Kidney (tissue), 14 donors: ENCODE results near the gene PLB1. TPM values are rescaled to one million over a fixed set of nuclear protein-coding genes. Genes with fewer than 3 reads are reported as not detected.

ENCODE experiments used
- DNase-seq, 5 donors: peaks; one replicate each; pipeline ENCODE4 v3.0.0-alpha.2; 2013 to 2020
- FAIRE-seq: peaks from 2 replicates; lab custom pipeline; 2012; peaks lifted over from hg19 to GRCh38; lab: Jason Lieb, UNC
- H3K27ac ChIP-seq, 2 donors: one replicate each; pipeline ENCODE4 v1.7.0; 2013; ENCODE audit warnings: low read depth in 2 of 2, low read length in 2 of 2, inconsistent platforms in 1 of 2
- H3K27me3 ChIP-seq: one replicate; pipeline ENCODE4 v1.7.1; 2013; ENCODE audit warnings: low read length, inconsistent platforms; ENCODE audit not compliant: control insufficient read depth, insufficient read depth
- H3K36me3 ChIP-seq, 3 donors: one replicate each; pipeline versions ENCODE4 v1.7.0 to v1.7.1; 2013; ENCODE audit warnings: low read length in 3 of 3, control low read depth in 1 of 3, inconsistent platforms in 1 of 3; ENCODE audit not compliant: insufficient read depth in 3 of 3, control insufficient read depth in 2 of 3
- H3K4me1 ChIP-seq, 3 donors: one replicate each; pipeline versions ENCODE4 v1.7.0 to v1.7.1; 2013; ENCODE audit warnings: low read length in 3 of 3, inconsistent platforms in 1 of 3, low read depth in 1 of 3; ENCODE audit not compliant: control insufficient read depth in 2 of 3, insufficient read depth in 2 of 3
- H3K4me3 ChIP-seq, 3 donors: one replicate each; pipeline versions ENCODE4 v1.7.0 to v1.8.1; 2013; ENCODE audit warnings: low read length in 3 of 3, control low read depth in 1 of 3, inconsistent platforms in 1 of 3
- H3K9ac ChIP-seq, 3 donors: one replicate each; pipeline versions ENCODE4 v1.7.0 to v1.7.1; 2013; ENCODE audit warnings: low read length in 3 of 3, control low read depth in 1 of 3, inconsistent platforms in 1 of 3
- H3K9me3 ChIP-seq, 3 donors: one replicate each; pipeline versions ENCODE4 v1.7.0 to v1.7.1; 2013; ENCODE audit warnings: low read length in 3 of 3, control low read depth in 1 of 3, inconsistent platforms in 1 of 3; ENCODE audit not compliant: control insufficient read depth in 2 of 3, insufficient read depth in 1 of 3
- intact Hi-C: fragments of 100-400 bp; cut with DNase I; formaldehyde crosslinking; loops from one replicate; pipeline ENCODE4 v1.11.1; 2022
- polyA plus RNA-seq: library from polyadenylated mRNA; stranded (reverse); fragments of 350-450 nt; fragmentation: Illumina TruSeq; extraction: RNeasy Lipid Tissue Mini Kit (QIAGEN cat#74804); gene quantifications from one replicate; pipeline ENCODE4 v1.2.3, GENCODE V29; 2014; ENCODE audit warnings: low read depth, low replicate concordance; ENCODE audit not compliant: insufficient read depth
- total RNA-seq: library from RNA; stranded (reverse); fragmentation: NEBNext Ultra II Directional; extraction: Animal tissue kit (Norgen Biotek cat#: 25700); gene quantifications from one replicate; pipeline ENCODE4 v1.2.1, GENCODE V29; 2021
- TF ChIP-seq, protein P1 (sequence below): IDR thresholded peaks from 3 replicates; pipeline ENCODE4 v1.5.1; 2012; ENCODE audit warnings: mild to moderate bottlenecking, moderate library complexity, borderline replicate concordance; ENCODE audit not compliant: insufficient read depth; ENCODE audit errors: extremely low read depth
- donor health status: control.
- donor health status: control.
- donor health status: control.
- donor health status: control.
- donor health status: control.
- donor health status: DM: yes; HTN: yes; CAD: no.
- donor health status: Normal renal cell carcinoma (clear cell type).

Gene PLB1
- total and polyA plus RNA-seq, 2 donors from 2014 or later, result 0.95 to 6.8 TPM

DNA sequence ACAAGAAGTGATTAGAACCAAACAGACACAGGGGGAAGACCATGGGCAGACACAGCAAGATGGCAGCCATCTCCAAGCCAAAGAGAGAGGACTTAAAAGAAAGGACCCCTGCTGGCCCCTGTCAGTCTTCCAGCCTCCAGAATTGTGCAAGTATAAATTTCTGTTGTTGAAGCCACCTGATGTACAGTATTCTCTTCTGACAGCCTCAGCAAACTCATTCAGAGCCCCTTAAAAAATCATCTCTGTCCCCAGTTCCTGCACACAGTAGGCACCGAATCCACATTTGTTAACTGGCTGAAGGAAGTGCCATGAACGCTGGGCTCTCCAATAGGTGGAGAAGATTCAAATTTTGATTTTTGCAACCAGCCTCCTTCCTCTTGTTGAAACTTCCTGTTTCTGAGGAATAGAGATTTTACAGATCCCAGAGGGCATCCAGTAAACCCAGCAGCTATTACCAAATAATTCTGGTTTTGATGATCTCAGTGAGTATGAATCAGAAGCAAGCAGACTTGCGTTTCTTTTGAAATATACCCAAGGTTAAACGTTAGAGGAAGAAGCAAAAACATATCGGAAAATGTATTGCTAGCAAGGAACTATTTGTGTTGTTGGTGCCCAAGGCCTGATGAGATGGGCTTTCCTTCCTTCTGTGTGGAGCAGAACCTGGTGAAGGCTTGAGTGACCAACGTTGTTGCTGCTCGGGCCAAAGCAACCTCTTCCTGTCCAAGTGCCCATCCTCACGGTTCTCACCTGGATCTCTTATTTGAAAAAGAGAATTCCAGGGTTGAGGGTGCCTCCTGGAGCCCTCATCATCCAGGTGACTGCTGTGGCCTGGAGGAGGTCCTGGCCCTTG lies 47.7 kb upstream of the PLB1 start:
- FAIRE-seq, result no peak
- Histone ChIP-seq H3K4me3 (no peak overlapping the region), H3K27ac (peak overlapping the region in 1 of 2 donors; percentile 23), H3K4me1 (no peaks in the 10 kb centered on the region), H3K9me3 (no peaks in the 10 kb centered on the region), H3K36me3 (no peaks in the 10 kb centered on the region), H3K27me3 (no peaks in the 10 kb centered on the region), H3K9ac (no peak overlapping the region)
- intact Hi-C loops, result no loop called here
- TF ChIP-seq, protein P1, sequence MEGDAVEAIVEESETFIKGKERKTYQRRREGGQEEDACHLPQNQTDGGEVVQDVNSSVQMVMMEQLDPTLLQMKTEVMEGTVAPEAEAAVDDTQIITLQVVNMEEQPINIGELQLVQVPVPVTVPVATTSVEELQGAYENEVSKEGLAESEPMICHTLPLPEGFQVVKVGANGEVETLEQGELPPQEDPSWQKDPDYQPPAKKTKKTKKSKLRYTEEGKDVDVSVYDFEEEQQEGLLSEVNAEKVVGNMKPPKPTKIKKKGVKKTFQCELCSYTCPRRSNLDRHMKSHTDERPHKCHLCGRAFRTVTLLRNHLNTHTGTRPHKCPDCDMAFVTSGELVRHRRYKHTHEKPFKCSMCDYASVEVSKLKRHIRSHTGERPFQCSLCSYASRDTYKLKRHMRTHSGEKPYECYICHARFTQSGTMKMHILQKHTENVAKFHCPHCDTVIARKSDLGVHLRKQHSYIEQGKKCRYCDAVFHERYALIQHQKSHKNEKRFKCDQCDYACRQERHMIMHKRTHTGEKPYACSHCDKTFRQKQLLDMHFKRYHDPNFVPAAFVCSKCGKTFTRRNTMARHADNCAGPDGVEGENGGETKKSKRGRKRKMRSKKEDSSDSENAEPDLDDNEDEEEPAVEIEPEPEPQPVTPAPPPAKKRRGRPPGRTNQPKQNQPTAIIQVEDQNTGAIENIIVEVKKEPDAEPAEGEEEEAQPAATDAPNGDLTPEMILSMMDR, result no peak
- DNase-seq, result no peak

DNA sequence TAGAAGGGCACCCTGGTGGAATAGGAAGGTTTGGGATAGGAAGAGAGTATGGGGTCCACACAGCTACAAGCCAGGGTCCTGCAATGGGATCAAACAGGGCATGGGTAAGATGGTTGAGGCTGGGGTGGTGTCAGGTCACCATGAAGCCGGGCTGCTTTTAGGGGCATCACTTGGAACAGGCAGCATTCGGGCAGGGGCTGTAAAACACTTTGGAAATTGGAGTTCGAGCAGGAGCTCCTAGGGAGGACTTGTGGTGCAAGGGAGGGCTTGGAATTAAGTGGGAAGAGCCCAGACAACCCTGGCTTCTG lies 47.1 kb upstream of the PLB1 start:
- no peak for DNase-seq
- no peak for FAIRE-seq
- no peaks in the 10 kb centered on the region for H3K36me3 ChIP-seq
- no peaks in the 10 kb centered on the region for H3K9me3 ChIP-seq
- no peak overlapping the region for H3K4me3 ChIP-seq
- peak overlapping the region in 1 of 2 donors; percentile 23 for H3K27ac ChIP-seq
- intact Hi-C loops, result no loop called here
- TF ChIP-seq, protein P1, result no peak
- H3K9ac ChIP-seq, result no peak overlapping the region
- H3K4me1 ChIP-seq, result no peaks in the 10 kb centered on the region
- H3K27me3 ChIP-seq, result no peaks in the 10 kb centered on the region

DNA sequence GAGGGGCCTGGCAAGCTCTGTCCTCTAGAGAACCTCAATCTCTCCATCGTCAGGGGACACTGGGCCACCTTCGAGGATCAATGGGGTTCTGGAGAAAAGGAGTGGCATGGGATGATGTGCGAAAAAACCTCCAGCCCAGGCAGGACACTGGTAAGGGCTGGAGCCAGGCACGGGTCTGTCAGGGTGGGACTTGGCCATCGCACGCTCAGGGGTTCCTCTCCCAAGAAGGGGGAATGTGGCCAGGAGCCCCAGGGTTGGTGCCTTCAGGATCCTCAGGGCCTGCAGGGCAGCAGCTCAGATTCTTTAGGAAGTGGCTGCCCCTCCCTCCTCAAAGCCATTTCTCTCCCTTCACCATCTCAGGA lies 46.8 kb upstream of the PLB1 start:
- no peak overlapping the region for H3K9ac ChIP-seq
- no peaks in the 10 kb centered on the region for H3K27me3 ChIP-seq
- no peaks in the 10 kb centered on the region for H3K4me1 ChIP-seq
- TF ChIP-seq, protein P1, result no peak
- no peak overlapping the region for H3K27ac ChIP-seq
- DNase-seq (no peak), FAIRE-seq (no peak)
- intact Hi-C loops, result no loop called here
- H3K36me3 ChIP-seq, result no peaks in the 10 kb centered on the region
- no peak overlapping the region for H3K4me3 ChIP-seq
- H3K9me3 ChIP-seq, result no peaks in the 10 kb centered on the region
